ENCODE measurements around the gene REEP6. TPM values are rescaled to one million over a fixed set of nuclear protein-coding genes. Genes with fewer than 3 reads are reported as not detected.

The REEP6 gene
- total and polyA plus RNA-seq, 11 donors: 1.9 to 6.0 (median 3.6) TPM

DNA sequence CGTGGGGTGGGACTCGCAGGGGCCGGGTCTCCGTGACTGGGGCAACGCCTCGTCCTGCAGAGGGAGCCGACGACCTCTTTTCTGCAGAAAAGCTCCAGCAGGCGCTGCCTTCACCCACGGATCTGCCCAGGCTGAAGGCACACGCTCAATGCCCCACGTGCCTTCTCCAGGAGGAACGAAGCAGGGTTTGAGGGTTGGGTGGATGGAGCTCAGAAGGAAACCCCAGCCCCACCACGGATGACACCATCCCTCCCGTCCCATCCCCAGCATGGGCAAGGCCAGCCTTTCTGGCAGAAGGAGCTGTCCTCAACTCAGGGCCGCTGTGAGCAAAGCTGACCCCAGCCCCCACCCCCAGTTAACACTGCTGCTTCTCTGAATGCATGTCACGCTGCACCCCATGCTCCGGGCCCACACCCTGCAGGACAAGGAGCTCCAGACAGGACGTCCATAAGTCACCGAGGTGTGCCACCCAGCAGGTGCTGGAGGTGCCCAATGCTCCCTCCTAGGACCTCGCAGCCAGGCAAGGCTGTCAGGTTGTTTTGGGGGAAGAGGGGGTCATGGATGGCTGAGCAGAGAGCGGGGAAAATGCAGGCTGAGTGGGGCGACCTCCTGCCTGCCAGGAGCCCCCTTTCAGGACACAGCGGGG lies 19.3 kb upstream of the REEP6 start:
- Histone ChIP-seq H3K4me3 (peak overlapping the region in 4 of 12 donors; percentile 57 to 66 (median 64)), H3K27me3 (peaks cover 26 to 69% (median 50%) of the 10 kb centered on the region in 9 donors), H3K36me3 (peaks cover 0 to 22% (median 0%) of the 10 kb centered on the region in 9 donors), H3K27ac (no peak overlapping the region), H3K9me3 (no peaks in the 10 kb centered on the region), H3K4me1 (peaks cover 20 to 76% (median 47%) of the 10 kb centered on the region in 12 donors)
- ATAC-seq: no peak
- TF ChIP-seq POLR2A (IDR thresholded peaks at IDR 0.05): no peak
- TF ChIP-seq, protein P1, sequence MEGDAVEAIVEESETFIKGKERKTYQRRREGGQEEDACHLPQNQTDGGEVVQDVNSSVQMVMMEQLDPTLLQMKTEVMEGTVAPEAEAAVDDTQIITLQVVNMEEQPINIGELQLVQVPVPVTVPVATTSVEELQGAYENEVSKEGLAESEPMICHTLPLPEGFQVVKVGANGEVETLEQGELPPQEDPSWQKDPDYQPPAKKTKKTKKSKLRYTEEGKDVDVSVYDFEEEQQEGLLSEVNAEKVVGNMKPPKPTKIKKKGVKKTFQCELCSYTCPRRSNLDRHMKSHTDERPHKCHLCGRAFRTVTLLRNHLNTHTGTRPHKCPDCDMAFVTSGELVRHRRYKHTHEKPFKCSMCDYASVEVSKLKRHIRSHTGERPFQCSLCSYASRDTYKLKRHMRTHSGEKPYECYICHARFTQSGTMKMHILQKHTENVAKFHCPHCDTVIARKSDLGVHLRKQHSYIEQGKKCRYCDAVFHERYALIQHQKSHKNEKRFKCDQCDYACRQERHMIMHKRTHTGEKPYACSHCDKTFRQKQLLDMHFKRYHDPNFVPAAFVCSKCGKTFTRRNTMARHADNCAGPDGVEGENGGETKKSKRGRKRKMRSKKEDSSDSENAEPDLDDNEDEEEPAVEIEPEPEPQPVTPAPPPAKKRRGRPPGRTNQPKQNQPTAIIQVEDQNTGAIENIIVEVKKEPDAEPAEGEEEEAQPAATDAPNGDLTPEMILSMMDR (IDR thresholded peaks at IDR 0.05): peak in 1 of 12 donors; percentile 17
- WGBS, 4 donors: 27 to 47% (median 38%) methylated on average over 16 to 24 of the region's 24 CpGs
- DNase-seq: peak in 1 of 5 donors; percentile 20
- intact Hi-C loops (cut with DNase I): no loop called here

DNA sequence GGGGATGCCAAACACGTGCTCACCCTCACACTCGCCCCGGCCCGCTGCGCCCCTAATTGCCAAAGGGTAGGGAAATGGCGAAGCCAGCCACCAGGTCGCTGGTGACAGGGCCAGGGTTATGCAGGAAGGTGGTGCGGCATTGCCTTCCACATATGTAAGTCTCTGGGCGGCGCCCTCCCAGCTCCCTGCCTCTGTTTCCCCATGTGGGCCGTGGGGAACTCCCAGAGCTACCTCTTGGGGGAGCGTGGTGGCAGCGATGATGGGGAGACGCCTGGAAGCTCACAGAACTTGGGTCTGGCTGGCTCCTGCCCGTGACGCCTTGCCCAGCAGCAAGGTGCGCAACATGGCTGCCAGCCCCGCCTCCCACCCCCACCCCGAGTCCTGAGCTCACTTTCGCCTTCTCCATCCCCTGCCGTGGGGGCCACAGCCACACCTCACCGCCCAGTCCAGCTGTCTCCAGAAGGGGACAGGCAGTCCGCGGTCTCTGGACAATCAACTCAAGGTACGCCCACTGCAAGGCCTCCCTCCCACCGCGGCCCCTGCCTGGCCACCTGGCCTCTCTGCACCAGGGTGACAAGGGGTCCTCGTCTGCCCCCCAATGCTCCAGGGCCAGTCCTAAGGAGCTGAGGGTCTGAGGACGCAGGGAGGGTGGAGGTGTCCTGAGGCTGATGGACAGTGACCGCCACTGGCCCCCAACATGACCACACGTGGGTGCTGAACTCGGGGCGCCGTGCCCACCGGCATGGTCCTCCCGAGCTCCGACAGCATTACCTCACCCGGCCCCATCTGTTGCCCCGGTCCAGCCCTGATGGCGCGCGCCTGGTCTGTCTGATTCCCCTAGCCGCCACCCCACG lies 18.5 kb upstream of the REEP6 start:
- H3K27ac ChIP-seq: no peak overlapping the region
- intact Hi-C loops (cut with DNase I): no loop called here
- H3K4me1 ChIP-seq: peaks cover 15 to 68% (median 43%) of the 10 kb centered on the region in 12 donors
- no peak for ATAC-seq
- TF ChIP-seq, protein P1 (IDR thresholded peaks at IDR 0.05): no peak
- no peak for TF ChIP-seq POLR2A (IDR thresholded peaks at IDR 0.05)
- peaks cover 18 to 60% (median 42%) of the 10 kb centered on the region in 9 donors for H3K27me3 ChIP-seq
- 48 to 60% (median 51%) methylated on average over 27 to 44 of the region's 44 CpGs for WGBS, 4 donors
- no peak overlapping the region for H3K4me3 ChIP-seq
- DNase-seq: peak in 1 of 5 donors; percentile 21
- H3K9me3 ChIP-seq: no peaks in the 10 kb centered on the region
- H3K36me3 ChIP-seq: peaks cover 0 to 31% (median 2%) of the 10 kb centered on the region in 9 donors

DNA sequence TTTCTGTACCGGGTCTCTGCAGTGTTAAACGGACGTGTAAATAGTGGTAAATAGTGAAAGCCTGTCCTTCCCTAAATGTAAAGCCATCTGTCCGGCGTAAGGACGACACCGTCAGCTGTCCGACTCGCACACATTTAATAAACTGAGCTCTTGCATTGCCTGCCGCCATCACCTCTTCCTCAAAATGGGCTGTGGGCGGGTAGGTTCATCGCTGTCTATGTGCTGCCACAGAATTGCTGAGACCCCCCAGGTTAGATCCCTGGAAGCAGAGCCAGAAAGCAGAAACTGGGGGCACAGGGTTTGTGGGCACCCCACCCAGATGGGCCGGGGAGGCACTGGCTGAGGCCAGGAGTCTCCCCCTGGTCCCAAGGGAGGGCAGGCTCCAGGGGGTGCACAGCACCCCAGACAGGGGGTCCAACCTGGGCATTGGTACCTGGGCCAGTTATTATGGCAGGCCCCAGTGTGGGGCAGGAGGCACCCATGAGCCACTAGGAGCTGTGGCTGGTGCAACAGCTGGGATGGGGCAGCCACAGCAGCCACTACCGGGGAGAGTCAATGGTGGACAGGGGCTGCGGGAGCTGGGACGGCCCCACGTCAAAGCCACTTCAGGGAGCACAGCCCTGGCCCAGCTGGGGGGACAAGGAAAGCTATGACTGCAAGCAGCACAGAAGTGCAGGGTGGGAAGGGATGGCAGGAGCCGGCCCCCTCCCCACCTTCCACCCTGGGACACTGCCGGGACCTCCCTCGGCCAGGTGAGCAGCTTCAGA lies 17.7 kb upstream of the REEP6 start:
- no peak for ATAC-seq
- Histone ChIP-seq H3K4me3 (no peak overlapping the region), H3K27ac (no peak overlapping the region), H3K9me3 (no peaks in the 10 kb centered on the region), H3K27me3 (peaks cover 10 to 52% (median 35%) of the 10 kb centered on the region in 9 donors), H3K36me3 (peaks cover 0 to 33% (median 3%) of the 10 kb centered on the region in 9 donors), H3K4me1 (peaks cover 15 to 66% (median 43%) of the 10 kb centered on the region in 12 donors)
- WGBS, 4 donors: 65 to 77% (median 76%) methylated on average over 14 to 20 of the region's 20 CpGs
- peak in 1 of 5 donors; percentile 16 for DNase-seq
- TF ChIP-seq, protein P1 (IDR thresholded peaks at IDR 0.05): no peak
- TF ChIP-seq POLR2A (IDR thresholded peaks at IDR 0.05): no peak
- intact Hi-C loops (cut with DNase I): no loop called here
